Endothelial cell of umbilical vein (primary cell): ENCODE measurements around the gene ALX3. TPM values are rescaled to one million over a fixed set of nuclear protein-coding genes. Genes with fewer than 3 reads are reported as not detected.

Experiments used
- BruUV-seq: library from RNA; stranded (reverse); fragments of 400-500 nt; replicated peaks from 2 replicates; lab custom pipeline; 2021; lab: Mats Ljungman, UMichigan
- CTCF ChIA-PET: fragments of 300-600, 350-600 bp; sonication (Branson Sonifier 250); formaldehyde crosslinking; loops from one replicate; lab custom pipeline; 2021; ENCODE audit warnings: antibody characterized with exemption, inconsistent platforms; lab: Charles Lee
- POLR2A ChIA-PET: fragments of 300-600, 350-600 bp; sonication (Branson Sonifier 250); formaldehyde crosslinking; loops from one replicate; lab custom pipeline; 2021; ENCODE audit warnings: antibody characterized with exemption, inconsistent platforms; lab: Charles Lee
- DNase-seq: peaks from one replicate; pipeline ENCODE4 v3.0.0-alpha.2; 2011; ENCODE audit warnings: low read depth, low spot score
- FAIRE-seq: peaks from 2 replicates; lab custom pipeline; 2011; peaks lifted over from hg19 to GRCh38; lab: Jason Lieb, UNC
- H2AFZ ChIP-seq: 2 replicates; pipeline ENCODE4 v1.6.0; 2012; ENCODE audit warnings: low read depth, low read length, control low read depth, inconsistent platforms
- H3K27ac ChIP-seq: 2 replicates; pipeline ENCODE4 v1.5.1; 2011; ENCODE audit warnings: low read depth, mild to moderate bottlenecking, control low read depth, low read length, moderate library complexity; ENCODE audit not compliant: insufficient read depth
- H3K27me3 ChIP-seq, 2 experiments: 2 replicates each; pipeline versions ENCODE4 v1.6.0 to v1.6.1; 2011; ENCODE audit warnings: low read length in 2 of 2, mixed read lengths in 1 of 2; ENCODE audit not compliant: control insufficient read depth in 2 of 2, insufficient read depth in 2 of 2
- H3K36me3 ChIP-seq, 2 experiments: 2 replicates in 1 of 2; 3 replicates in 1 of 2; pipeline ENCODE4 v1.5.1; 2011; ENCODE audit warnings: low read length in 2 of 2, mild to moderate bottlenecking in 1 of 2, moderate library complexity in 1 of 2; ENCODE audit not compliant: control insufficient read depth in 2 of 2, insufficient read depth in 2 of 2; ENCODE audit errors: extremely low read depth in 1 of 2
- H3K4me1 ChIP-seq: 3 replicates; pipeline ENCODE4 v1.5.1; 2011; ENCODE audit warnings: mild to moderate bottlenecking, low read length; ENCODE audit not compliant: control insufficient read depth, insufficient read depth; ENCODE audit errors: extremely low read depth
- H3K4me2 ChIP-seq: 2 replicates; pipeline ENCODE4 v1.6.1; 2011; ENCODE audit warnings: low read length, control low read depth, mixed read lengths; ENCODE audit not compliant: insufficient read depth
- H3K4me3 ChIP-seq, 3 experiments: fragments of 200-600 bp in 1 of 3; sonication (generic), shearing (Covaris generic) in 1 of 3; replicated peaks in 1 of 3; 2 replicates each; pipeline ENCODE4 v1.5.1; 2011 to 2016; ENCODE audit warnings: control low read depth in 3 of 3, low read length in 3 of 3, mild to moderate bottlenecking in 2 of 3, inconsistent platforms in 1 of 3, low read depth in 1 of 3, moderate library complexity in 1 of 3; ENCODE audit not compliant: insufficient read depth in 1 of 3
- H3K79me2 ChIP-seq: 2 replicates; pipeline ENCODE4 v1.6.0; 2012; ENCODE audit warnings: low read length, inconsistent platforms; ENCODE audit not compliant: control insufficient read depth, insufficient read depth
- H3K9ac ChIP-seq: replicated peaks from 2 replicates; pipeline ENCODE3; 2011; ENCODE audit warnings: low read length, control low read depth; ENCODE audit not compliant: insufficient read depth; ENCODE audit errors: extremely low read depth
- H3K9me1 ChIP-seq: replicated peaks from 3 replicates; pipeline ENCODE4 v1.6.0; 2011; ENCODE audit warnings: mild to moderate bottlenecking, low read length; ENCODE audit not compliant: control insufficient read depth, insufficient read depth; ENCODE audit errors: extremely low read depth
- H3K9me3 ChIP-seq: replicated peaks from 2 replicates; pipeline ENCODE4 v1.5.1; 2012; ENCODE audit warnings: low read length, inconsistent platforms; ENCODE audit not compliant: control insufficient read depth, insufficient read depth
- H4K20me1 ChIP-seq: replicated peaks from 2 replicates; pipeline ENCODE3; 2011; ENCODE audit warnings: mild to moderate bottlenecking, low read length; ENCODE audit not compliant: control insufficient read depth, insufficient read depth; ENCODE audit errors: extremely low read depth
- CTCF ChIP-seq, 2 donors: IDR thresholded peaks; 1 replicate in 1 of 2; 2 replicates in 1 of 2; pipeline ENCODE4 v1.5.1; 2011; ENCODE audit warnings: low read length in 2 of 2, mild to moderate bottlenecking in 2 of 2, moderate library complexity in 2 of 2, control low read depth in 1 of 2, inconsistent platforms in 1 of 2, low read depth in 1 of 2; ENCODE audit not compliant: insufficient read depth in 1 of 2; ENCODE audit errors: extremely low read depth in 1 of 2
- EZH2 ChIP-seq: IDR thresholded peaks from 2 replicates; pipeline ENCODE4 v1.6.1; 2012; ENCODE audit warnings: borderline replicate concordance, low read depth, mild to moderate bottlenecking, moderate library complexity, low read length, inconsistent platforms; ENCODE audit not compliant: severe bottlenecking
- FOS ChIP-seq: IDR thresholded peaks from 2 replicates; pipeline ENCODE4 v1.6.1; 2011; ENCODE audit warnings: mild to moderate bottlenecking, low read length, moderate library complexity, borderline replicate concordance; ENCODE audit not compliant: insufficient read depth
- GATA2 ChIP-seq: IDR thresholded peaks from 2 replicates; pipeline ENCODE4 v1.7.0; 2011; ENCODE audit warnings: low read depth, mild to moderate bottlenecking, moderate library complexity, mixed read lengths, low read length; ENCODE audit not compliant: insufficient read length, insufficient read depth
- JUN ChIP-seq: IDR thresholded peaks from 2 replicates; pipeline ENCODE4 v1.6.1; 2011; ENCODE audit warnings: borderline replicate concordance, low read depth; ENCODE audit not compliant: insufficient read length, insufficient read depth
- MAX ChIP-seq: IDR thresholded peaks from 2 replicates; pipeline ENCODE4 v1.6.1; 2011; ENCODE audit not compliant: insufficient read depth, insufficient read length
- MYC ChIP-seq: IDR thresholded peaks from one replicate; pipeline ENCODE4 v1.6.1; 2011; ENCODE audit warnings: mild to moderate bottlenecking, low read depth, low read length
- POLR2A ChIP-seq: IDR thresholded peaks from 2 replicates; pipeline ENCODE4 v1.6.1; 2012; ENCODE audit warnings: low read depth, mild to moderate bottlenecking, control low read depth, low read length
- POLR2AphosphoS5 ChIP-seq: IDR thresholded peaks from 2 replicates; pipeline ENCODE4 v1.6.1; 2012; ENCODE audit warnings: low read depth, mild to moderate bottlenecking, control low read depth, low read length, moderate library complexity; ENCODE audit not compliant: insufficient read depth
- dilution Hi-C: fragments of 300-500 bp; cut with MboI; formaldehyde crosslinking; loops from one replicate; pipeline ENCODE4 v1.15.0; 2019; ENCODE audit warnings: low sequenced_read_pairs; ENCODE audit not compliant: extremely low pct_ligation_motif_present
- intact Hi-C: fragments of 100-400 bp; cut with micrococcal nuclease; formaldehyde crosslinking; loops from one replicate; pipeline ENCODE4 v1.10.0; 2022
- polyA plus RNA-seq, 4 experiments: library from polyadenylated mRNA; depleted of rRNA in 3 of 4; stranded (reverse) in 3 of 4; unstranded in 1 of 4; fragments of >200 nt; gene quantifications; 2 replicates each; pipeline versions ENCODE4 v1.2.1 to v1.2.3, GENCODE V29; 2011 to 2012; ENCODE audit warnings: missing spikeins in 1 of 4
- total RNA-seq: library from RNA; stranded (reverse); gene quantifications from 2 replicates; pipeline ENCODE4 v1.2.3, GENCODE V29; 2021

ALX3 gene
- total and polyA plus RNA-seq, 2 donors (not counting 3 experiments of a cell fraction or from before 2014, with no cell fraction given): not detected

GRCh38 chr1:110047463-110047862, 23.0 kb downstream of the ALX3 start:
- intact Hi-C loops (loop anchor here (1.0 kb wide), 1 partner anchor 12 kb away; no protein-coding TSS in a partner anchor), dilution Hi-C loops (no loop called here)
- Histone ChIP-seq H3K9me3 (no peaks in the 10 kb centered on the region), H3K36me3 (peaks cover 22 to 63% of the 10 kb centered on the region in 2 experiments), H3K4me2 (no peak overlapping the region), H4K20me1 (no peaks in the 10 kb centered on the region), H3K9me1 (no peaks in the 10 kb centered on the region), H3K27me3 (no peaks in the 10 kb centered on the region), H3K27ac (no peak overlapping the region), H3K4me3 (no peak overlapping the region), H2AFZ (no peak overlapping the region), H3K9ac (no peak overlapping the region), H3K4me1 (no peaks in the 10 kb centered on the region), H3K79me2 (no peaks in the 10 kb centered on the region)
- ChIA-PET CTCF (interaction anchor here (0.9 to 1.8 kb wide), 3 partner anchors 13 to 41 kb away, joined by 3 to 4 read pairs (median 3); partner anchors contain the start of gene STRIP1), POLR2A (no interaction called here)
- DNase-seq (no peak), FAIRE-seq (no peak)
- BruUV-seq: no TSS peak
- TF ChIP-seq FOS: no peak
- no peak for TF ChIP-seq GATA2
- no peak for TF ChIP-seq MAX
- no peak for TF ChIP-seq POLR2A
- no peak for TF ChIP-seq MYC
- TF ChIP-seq EZH2: no peak
- no peak for TF ChIP-seq CTCF (IDR thresholded peaks at IDR 0.05; ENCODE audit: extremely low read depth in 1 of 2, insufficient read depth in 1 of 2, low read depth in 1 of 2, low read length in 2 of 2)
- TF ChIP-seq POLR2AphosphoS5: no peak
- no peak for TF ChIP-seq JUN
